ENCODE data around the gene SLC5A10. TPM values are rescaled to one million over a fixed set of nuclear protein-coding genes. Genes with fewer than 3 reads are reported as not detected.

SLC5A10 gene
- total RNA-seq, 1 experiment from 2014 or later, result not detected

DNA sequence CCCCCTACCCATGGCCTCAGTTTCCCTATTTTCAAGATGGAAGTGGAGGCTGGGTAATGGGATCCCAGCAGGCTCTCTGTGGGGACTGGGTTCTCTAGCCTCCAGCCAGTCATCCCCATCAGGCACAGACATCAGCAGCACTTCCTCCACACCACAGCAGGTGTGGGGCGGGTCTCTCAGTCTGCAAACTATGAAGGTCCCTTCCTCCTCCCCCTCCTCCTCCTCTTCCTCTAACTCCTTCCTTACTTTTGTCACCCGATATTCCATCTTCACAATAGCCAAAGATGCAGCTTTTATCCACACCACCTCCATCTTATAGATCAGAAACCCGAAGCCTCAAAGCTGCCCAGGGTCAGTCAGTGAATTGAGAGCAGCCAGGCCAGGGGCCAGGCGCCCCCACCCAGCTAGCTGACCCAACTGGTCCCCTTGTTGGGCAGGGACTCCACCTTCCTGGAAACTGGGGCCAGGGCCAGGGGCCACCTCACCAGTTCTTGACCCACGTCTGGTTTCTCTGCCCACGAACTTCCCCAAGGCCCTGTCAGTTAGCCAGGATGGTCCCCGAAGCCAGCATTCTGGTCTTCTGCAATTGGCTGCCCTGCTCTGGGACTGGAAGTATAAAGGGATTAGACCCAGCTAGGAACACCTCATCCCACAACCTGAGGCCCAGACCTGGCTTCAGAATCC, 50.1 kb downstream of the SLC5A10 start:
- peaks cover 16 to 24% of the 10 kb centered on the region in 2 experiments for H3K4me1 Mint-ChIP-seq
- Histone ChIP-seq H4K20me1 (ENCODE audit: control insufficient read depth, insufficient read depth, insufficient read length) (no peaks in the 10 kb centered on the region), H3K14ac (ENCODE audit: insufficient read depth, low read length) (no peak overlapping the region), H2AFZ (ENCODE audit: low read length) (no peak overlapping the region), H4K5ac (ENCODE audit: insufficient read length, low read depth, low read length) (no peak overlapping the region), H2AK5ac (ENCODE audit: insufficient read length, low read length) (no peak overlapping the region), H3K23ac (ENCODE audit: insufficient read length, low read depth, low read length) (no peak overlapping the region), H3T11ph (ENCODE audit: low read length) (no peak overlapping the region), H2BK12ac (ENCODE audit: insufficient read length, low read depth, low read length) (no peak overlapping the region), H3K9ac (ENCODE audit: extremely low read depth, insufficient read length, low read length) (no peak overlapping the region), H3K18ac (ENCODE audit: insufficient read length, low read depth, low read length) (no peak overlapping the region), H2BK120ac (ENCODE audit: low read depth, low read length, poor library complexity, severe bottlenecking) (no peak overlapping the region), H3K4me2 (ENCODE audit: insufficient read depth, insufficient read length, low read length) (peak overlapping the region; percentile 77), H3K79me2 (ENCODE audit: insufficient read depth, low read length) (peaks cover 4% of the 10 kb centered on the region; the same call in 1 of the 2 replicates), H3K4me1 (ENCODE audit: insufficient read depth, low read length) (no peaks in the 10 kb centered on the region; the same call in 1 of the 2 replicates), H3K27ac (ENCODE audit: insufficient read length, low read depth, low read length) (no peak overlapping the region), H3K56ac (ENCODE audit: insufficient read length, low read depth, low read length) (no peak overlapping the region), H2BK15ac (ENCODE audit: low read depth, low read length) (no peak overlapping the region), H3K23me2 (ENCODE audit: insufficient read length, low read depth, low read length, poor library complexity, severe bottlenecking) (peaks cover 12% of the 10 kb centered on the region), H2BK5ac (ENCODE audit: insufficient read length, low read length) (no peak overlapping the region), H3K27me3 (ENCODE audit: insufficient read depth, low read length) (no peaks in the 10 kb centered on the region), H4K91ac (ENCODE audit: insufficient read length, low read depth, low read length) (no peak overlapping the region), H2BK20ac (ENCODE audit: low read depth, low read length, poor library complexity, severe bottlenecking) (no peak overlapping the region), H3K79me1 (ENCODE audit: insufficient read depth, low read depth, low read length, poor library complexity, severe bottlenecking) (peaks cover 9% of the 10 kb centered on the region), H3K4ac (ENCODE audit: low read depth, low read length) (no peak overlapping the region), H4K8ac (replicated peaks; ENCODE audit: insufficient read length, low read depth, low read length) (no peak overlapping the region), H3K9me3 (ENCODE audit: control insufficient read depth, low read depth, low read length) (no peaks in the 10 kb centered on the region)
- TF ChIP-seq, protein P1, sequence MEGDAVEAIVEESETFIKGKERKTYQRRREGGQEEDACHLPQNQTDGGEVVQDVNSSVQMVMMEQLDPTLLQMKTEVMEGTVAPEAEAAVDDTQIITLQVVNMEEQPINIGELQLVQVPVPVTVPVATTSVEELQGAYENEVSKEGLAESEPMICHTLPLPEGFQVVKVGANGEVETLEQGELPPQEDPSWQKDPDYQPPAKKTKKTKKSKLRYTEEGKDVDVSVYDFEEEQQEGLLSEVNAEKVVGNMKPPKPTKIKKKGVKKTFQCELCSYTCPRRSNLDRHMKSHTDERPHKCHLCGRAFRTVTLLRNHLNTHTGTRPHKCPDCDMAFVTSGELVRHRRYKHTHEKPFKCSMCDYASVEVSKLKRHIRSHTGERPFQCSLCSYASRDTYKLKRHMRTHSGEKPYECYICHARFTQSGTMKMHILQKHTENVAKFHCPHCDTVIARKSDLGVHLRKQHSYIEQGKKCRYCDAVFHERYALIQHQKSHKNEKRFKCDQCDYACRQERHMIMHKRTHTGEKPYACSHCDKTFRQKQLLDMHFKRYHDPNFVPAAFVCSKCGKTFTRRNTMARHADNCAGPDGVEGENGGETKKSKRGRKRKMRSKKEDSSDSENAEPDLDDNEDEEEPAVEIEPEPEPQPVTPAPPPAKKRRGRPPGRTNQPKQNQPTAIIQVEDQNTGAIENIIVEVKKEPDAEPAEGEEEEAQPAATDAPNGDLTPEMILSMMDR (conservative IDR thresholded peaks at IDR 0.05), result no peak
- H3K27ac Mint-ChIP-seq, result no peak overlapping the region; a peak in 1 of 7 replicates
- peaks cover under 1% of the 10 kb centered on the region; the same call in 1 of the 2 replicates for H3K27me3 Mint-ChIP-seq (ENCODE audit: low read depth)
- no CpG with 5 or more reads among the region's 7 CpGs for WGBS (ENCODE audit: extremely low coverage, insufficient read length, low lambda C conversion rate)
- no peak for DNase-seq
- peaks cover 3 to 7% of the 10 kb centered on the region in 2 experiments; a peak in 4 of 5 replicates for H3K9me3 Mint-ChIP-seq
- H3K36me3 Mint-ChIP-seq (ENCODE audit: insufficient read depth in 1 of 3, low read depth in 3 of 3), result peaks cover 4 to 38% (median 23%) of the 10 kb centered on the region in 3 experiments
- H3K4me3 Mint-ChIP-seq, result peak overlapping the region; percentile 0 to 93; a peak in 3 of 5 replicates
